Measurements from ENCODE around the gene CD81. TPM values are rescaled to one million over a fixed set of nuclear protein-coding genes. Genes with fewer than 3 reads are reported as not detected.

Gene CD81
- total and polyA plus RNA-seq, 2 experiments from 2014 or later: 88.6 to 290 TPM

DNA sequence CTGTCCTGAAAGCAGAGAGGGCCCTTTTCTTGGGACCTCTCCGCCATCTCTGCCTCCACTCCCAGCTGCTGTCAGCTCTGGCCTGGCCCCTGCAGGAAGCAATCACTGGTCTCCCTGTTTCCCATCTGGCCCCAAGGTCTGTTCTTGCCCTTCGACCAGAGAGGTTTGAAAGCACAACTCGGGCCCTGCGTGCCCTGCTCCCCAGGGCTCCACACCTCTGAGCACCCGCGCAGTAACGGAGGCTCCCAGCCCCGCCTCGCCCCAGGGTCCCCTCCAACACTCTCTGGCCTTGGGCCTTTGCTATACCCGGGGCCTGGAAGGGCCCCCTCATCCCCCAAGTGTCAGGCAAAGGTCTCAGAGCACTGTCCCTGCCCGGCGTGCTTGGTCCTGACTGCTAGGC is 7.8 kb upstream of the CD81 start:
- no peaks in the 10 kb centered on the region for H3K4me1 ChIP-seq (ENCODE audit: insufficient read depth)
- H3F3A ChIP-seq (replicated peaks; ENCODE audit: low read depth): no peaks in the 10 kb centered on the region
- no peak for TF ChIP-seq REST (IDR thresholded peaks at IDR 0.05; ENCODE audit: unreplicated experiment)
- no peak for TF ChIP-seq NANOG (IDR thresholded peaks at IDR 0.05; ENCODE audit: borderline replicate concordance)
- no peak for TF ChIP-seq EZH2 (IDR thresholded peaks at IDR 0.05; ENCODE audit: low read depth, unreplicated experiment)
- TF ChIP-seq ZNF331 (CRISPR knock-in tag; IDR thresholded peaks at IDR 0.05; ENCODE audit: low read depth): no peak
- TF ChIP-seq STAT1 (IDR thresholded peaks at IDR 0.05; ENCODE audit: unreplicated experiment): no peak
- TF ChIP-seq EZH2phosphoT487 (IDR thresholded peaks at IDR 0.05; ENCODE audit: unreplicated experiment): no peak
- no peak for TF ChIP-seq ZNF114 (CRISPR knock-in tag; IDR thresholded peaks at IDR 0.05)
- TF ChIP-seq CREB1 (CRISPR knock-in tag; IDR thresholded peaks at IDR 0.05; ENCODE audit: low read depth): no peak
- no peak for TF ChIP-seq ETS1 (IDR thresholded peaks at IDR 0.05)
- TF ChIP-seq ZNF462 (CRISPR knock-in tag; IDR thresholded peaks at IDR 0.05): no peak
- no peak for TF ChIP-seq CTCF (conservative IDR thresholded peaks at IDR 0.05; ENCODE audit: low read depth in 2 of 2)
- TF ChIP-seq POLR2AphosphoS5 (IDR thresholded peaks at IDR 0.05; ENCODE audit: low read depth): no peak
- no peaks in the 10 kb centered on the region; the same call in 2 of the 3 replicates for H3K36me3 Mint-ChIP-seq (ENCODE audit: low read depth)
- H3K4me3 Mint-ChIP-seq: no peak overlapping the region
- H3K27ac Mint-ChIP-seq: no peak overlapping the region
- no peaks in the 10 kb centered on the region for H3K36me3 ChIP-seq (ENCODE audit: insufficient read depth)
- H3K9me3 Mint-ChIP-seq: no peaks in the 10 kb centered on the region; the same call in 1 of the 3 replicates
- no peaks in the 10 kb centered on the region for H3K27me3 ChIP-seq (ENCODE audit: insufficient read depth)
- H3K27me3 Mint-ChIP-seq (ENCODE audit: insufficient read depth, low read depth, poor library complexity): peaks cover 7% of the 10 kb centered on the region
- no peak overlapping the region for H3K4me3 ChIP-seq
- ATAC-seq (no peak), DNase-seq (ENCODE audit: low spot score) (no peak)
- no peak overlapping the region for H3K4me2 ChIP-seq
- no peak overlapping the region for H2AFZ ChIP-seq
- no peaks in the 10 kb centered on the region for H3K9me2 ChIP-seq (ENCODE audit: insufficient read depth)
- H3K27ac ChIP-seq (ENCODE audit: low read depth): no peak overlapping the region
- no peaks in the 10 kb centered on the region for H3K79me2 ChIP-seq (replicated peaks; ENCODE audit: insufficient read depth)
- H3K4me1 Mint-ChIP-seq: no peaks in the 10 kb centered on the region
- no peaks in the 10 kb centered on the region for H4K20me1 ChIP-seq (replicated peaks; ENCODE audit: insufficient read depth)
